Adrenal gland (tissue), 5 donors: ENCODE data around the gene BNIP2.

ENCODE experiments used
- POLR2A ChIP-seq, 2 donors: fragments of 450-650 bp; IDR thresholded peaks; one replicate each; pipeline ENCODE4 v1.6.1; 2017; ENCODE audit warnings: antibody characterized with exemption in 2 of 2, mild to moderate bottlenecking in 2 of 2, moderate library complexity in 1 of 2
- TF ChIP-seq, protein P1 (sequence below), 6 experiments: fragments of 450-650 bp in 4 of 6; fragments of 200-600 bp in 2 of 6; sonication (generic) in 1 of 6; IDR thresholded peaks; 1 replicate in 5 of 6; 2 replicates in 1 of 6; pipeline versions ENCODE4 v1.5.1 to v1.8.0; 2016 to 2021; ENCODE audit warnings: antibody characterized with exemption in 6 of 6, mild to moderate bottlenecking in 2 of 6, moderate library complexity in 1 of 6
- donor health status: DM: no; HTN: no; CAD: no.

DNA sequence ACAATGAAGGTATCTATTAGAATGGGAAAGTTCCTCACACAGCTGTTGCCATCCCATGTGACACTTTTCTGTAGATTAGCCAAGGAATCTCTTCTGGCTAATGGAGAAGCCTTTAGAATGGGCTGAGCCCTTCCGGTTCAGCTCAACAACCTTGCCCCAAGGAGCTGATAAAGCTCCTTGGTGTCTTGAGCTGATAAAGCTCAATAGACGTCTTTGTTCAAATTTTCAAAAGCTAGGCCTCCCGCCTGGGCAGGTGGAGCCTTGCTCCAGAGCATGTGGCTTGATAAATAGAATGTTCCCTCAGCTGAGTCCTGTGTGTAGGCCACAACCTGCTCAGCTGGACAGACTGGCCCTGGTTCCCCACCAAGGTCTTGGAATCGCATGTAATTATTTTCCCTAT is 7.2 kb upstream of the BNIP2 start:
- TF ChIP-seq, protein P1, sequence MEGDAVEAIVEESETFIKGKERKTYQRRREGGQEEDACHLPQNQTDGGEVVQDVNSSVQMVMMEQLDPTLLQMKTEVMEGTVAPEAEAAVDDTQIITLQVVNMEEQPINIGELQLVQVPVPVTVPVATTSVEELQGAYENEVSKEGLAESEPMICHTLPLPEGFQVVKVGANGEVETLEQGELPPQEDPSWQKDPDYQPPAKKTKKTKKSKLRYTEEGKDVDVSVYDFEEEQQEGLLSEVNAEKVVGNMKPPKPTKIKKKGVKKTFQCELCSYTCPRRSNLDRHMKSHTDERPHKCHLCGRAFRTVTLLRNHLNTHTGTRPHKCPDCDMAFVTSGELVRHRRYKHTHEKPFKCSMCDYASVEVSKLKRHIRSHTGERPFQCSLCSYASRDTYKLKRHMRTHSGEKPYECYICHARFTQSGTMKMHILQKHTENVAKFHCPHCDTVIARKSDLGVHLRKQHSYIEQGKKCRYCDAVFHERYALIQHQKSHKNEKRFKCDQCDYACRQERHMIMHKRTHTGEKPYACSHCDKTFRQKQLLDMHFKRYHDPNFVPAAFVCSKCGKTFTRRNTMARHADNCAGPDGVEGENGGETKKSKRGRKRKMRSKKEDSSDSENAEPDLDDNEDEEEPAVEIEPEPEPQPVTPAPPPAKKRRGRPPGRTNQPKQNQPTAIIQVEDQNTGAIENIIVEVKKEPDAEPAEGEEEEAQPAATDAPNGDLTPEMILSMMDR (IDR thresholded peaks at IDR 0.05), result no peak
- TF ChIP-seq POLR2A (IDR thresholded peaks at IDR 0.05), result no peak
